HCT116 (cell line): ENCODE measurements around the gene MAP3K5.

Source experiments
- JUND ChIP-seq: IDR thresholded peaks from 2 replicates; pipeline ENCODE4 v1.6.1; 2012
- POLR2A ChIP-seq: IDR thresholded peaks from 2 replicates; pipeline ENCODE4 v1.7.0; 2011; ENCODE audit warnings: borderline replicate concordance; ENCODE audit not compliant: insufficient read depth, insufficient read length; ENCODE audit errors: extremely low read depth
- SIN3A ChIP-seq: IDR thresholded peaks from 2 replicates; pipeline ENCODE4 v1.6.1; 2012; ENCODE audit warnings: low read depth
- TF ChIP-seq, protein P1 (sequence below), 3 experiments: fragments of 200-600 bp in 1 of 3; sonication (generic) in 1 of 3; IDR thresholded peaks in 2 of 3; conservative IDR thresholded peaks in 1 of 3; 2 replicates each; pipeline ENCODE4 v1.5.1; 2012 to 2017; ENCODE audit warnings: low read depth in 2 of 3, low read length in 2 of 3, antibody characterized with exemption in 1 of 3, borderline replicate concordance in 1 of 3, control low read depth in 1 of 3, mild to moderate bottlenecking in 1 of 3, mixed read lengths in 1 of 3, mixed run types in 1 of 3, moderate library complexity in 1 of 3; ENCODE audit not compliant: insufficient read depth in 1 of 3
- TF ChIP-seq, protein P2 (sequence below): IDR thresholded peaks from 2 replicates; pipeline ENCODE4 v1.6.1; 2012; ENCODE audit warnings: low read depth
- TF ChIP-seq, protein P3 (sequence below): IDR thresholded peaks from 2 replicates; pipeline ENCODE4 v1.6.1; 2012

DNA sequence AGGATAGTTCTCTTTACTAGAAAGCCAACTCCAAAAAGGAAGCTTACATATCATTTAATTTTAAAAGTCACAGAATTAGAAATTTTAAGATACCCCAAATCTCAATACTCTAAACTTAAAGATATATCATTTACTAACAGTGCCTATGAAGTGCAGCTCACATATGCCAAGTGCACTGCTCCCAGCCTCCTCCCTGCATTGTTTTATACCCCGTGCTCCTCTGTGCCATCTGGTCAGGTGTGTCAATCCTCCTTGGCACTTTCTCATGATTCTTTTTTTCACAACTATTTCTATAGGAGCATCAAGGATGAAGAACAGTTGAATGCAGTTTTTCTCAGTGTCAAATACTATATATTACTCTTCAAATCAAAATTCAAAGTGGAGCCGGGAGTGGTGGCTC lies 250.9 kb downstream of the MAP3K5 start:
- TF ChIP-seq, protein P1, sequence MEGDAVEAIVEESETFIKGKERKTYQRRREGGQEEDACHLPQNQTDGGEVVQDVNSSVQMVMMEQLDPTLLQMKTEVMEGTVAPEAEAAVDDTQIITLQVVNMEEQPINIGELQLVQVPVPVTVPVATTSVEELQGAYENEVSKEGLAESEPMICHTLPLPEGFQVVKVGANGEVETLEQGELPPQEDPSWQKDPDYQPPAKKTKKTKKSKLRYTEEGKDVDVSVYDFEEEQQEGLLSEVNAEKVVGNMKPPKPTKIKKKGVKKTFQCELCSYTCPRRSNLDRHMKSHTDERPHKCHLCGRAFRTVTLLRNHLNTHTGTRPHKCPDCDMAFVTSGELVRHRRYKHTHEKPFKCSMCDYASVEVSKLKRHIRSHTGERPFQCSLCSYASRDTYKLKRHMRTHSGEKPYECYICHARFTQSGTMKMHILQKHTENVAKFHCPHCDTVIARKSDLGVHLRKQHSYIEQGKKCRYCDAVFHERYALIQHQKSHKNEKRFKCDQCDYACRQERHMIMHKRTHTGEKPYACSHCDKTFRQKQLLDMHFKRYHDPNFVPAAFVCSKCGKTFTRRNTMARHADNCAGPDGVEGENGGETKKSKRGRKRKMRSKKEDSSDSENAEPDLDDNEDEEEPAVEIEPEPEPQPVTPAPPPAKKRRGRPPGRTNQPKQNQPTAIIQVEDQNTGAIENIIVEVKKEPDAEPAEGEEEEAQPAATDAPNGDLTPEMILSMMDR (IDR thresholded peaks at IDR 0.05 in 2 of 3, conservative IDR thresholded peaks at IDR 0.05 in 1 of 3; ENCODE audit: borderline replicate concordance in 1 of 3, insufficient read depth in 1 of 3, low read depth in 2 of 3, low read length in 2 of 3), result no peak
- no peak for TF ChIP-seq POLR2A
- TF ChIP-seq, protein P2, sequence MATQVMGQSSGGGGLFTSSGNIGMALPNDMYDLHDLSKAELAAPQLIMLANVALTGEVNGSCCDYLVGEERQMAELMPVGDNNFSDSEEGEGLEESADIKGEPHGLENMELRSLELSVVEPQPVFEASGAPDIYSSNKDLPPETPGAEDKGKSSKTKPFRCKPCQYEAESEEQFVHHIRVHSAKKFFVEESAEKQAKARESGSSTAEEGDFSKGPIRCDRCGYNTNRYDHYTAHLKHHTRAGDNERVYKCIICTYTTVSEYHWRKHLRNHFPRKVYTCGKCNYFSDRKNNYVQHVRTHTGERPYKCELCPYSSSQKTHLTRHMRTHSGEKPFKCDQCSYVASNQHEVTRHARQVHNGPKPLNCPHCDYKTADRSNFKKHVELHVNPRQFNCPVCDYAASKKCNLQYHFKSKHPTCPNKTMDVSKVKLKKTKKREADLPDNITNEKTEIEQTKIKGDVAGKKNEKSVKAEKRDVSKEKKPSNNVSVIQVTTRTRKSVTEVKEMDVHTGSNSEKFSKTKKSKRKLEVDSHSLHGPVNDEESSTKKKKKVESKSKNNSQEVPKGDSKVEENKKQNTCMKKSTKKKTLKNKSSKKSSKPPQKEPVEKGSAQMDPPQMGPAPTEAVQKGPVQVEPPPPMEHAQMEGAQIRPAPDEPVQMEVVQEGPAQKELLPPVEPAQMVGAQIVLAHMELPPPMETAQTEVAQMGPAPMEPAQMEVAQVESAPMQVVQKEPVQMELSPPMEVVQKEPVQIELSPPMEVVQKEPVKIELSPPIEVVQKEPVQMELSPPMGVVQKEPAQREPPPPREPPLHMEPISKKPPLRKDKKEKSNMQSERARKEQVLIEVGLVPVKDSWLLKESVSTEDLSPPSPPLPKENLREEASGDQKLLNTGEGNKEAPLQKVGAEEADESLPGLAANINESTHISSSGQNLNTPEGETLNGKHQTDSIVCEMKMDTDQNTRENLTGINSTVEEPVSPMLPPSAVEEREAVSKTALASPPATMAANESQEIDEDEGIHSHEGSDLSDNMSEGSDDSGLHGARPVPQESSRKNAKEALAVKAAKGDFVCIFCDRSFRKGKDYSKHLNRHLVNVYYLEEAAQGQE, result no peak
- TF ChIP-seq, protein P3, sequence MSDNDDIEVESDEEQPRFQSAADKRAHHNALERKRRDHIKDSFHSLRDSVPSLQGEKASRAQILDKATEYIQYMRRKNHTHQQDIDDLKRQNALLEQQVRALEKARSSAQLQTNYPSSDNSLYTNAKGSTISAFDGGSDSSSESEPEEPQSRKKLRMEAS, result no peak
- TF ChIP-seq JUND, result no peak
- no peak for TF ChIP-seq SIN3A
